Neutrophil (primary cell): Measurements from ENCODE around the gene MYO7B.

Source experiments
- H3K27ac ChIP-seq: fragments of 200-600 bp; sonication (generic); 2 replicates; pipeline ENCODE4 v1.5.1; 2016; ENCODE audit warnings: mild to moderate bottlenecking, moderate library complexity
- H3K27me3 ChIP-seq: fragments of 200-600 bp; sonication (generic); 2 replicates; pipeline ENCODE4 v1.6.0; 2016; ENCODE audit warnings: mild to moderate bottlenecking
- H3K36me3 ChIP-seq: fragments of 200-600 bp; sonication (generic); 2 replicates; pipeline ENCODE4 v1.5.1; 2017
- H3K4me1 ChIP-seq, 2 experiments: fragments of 200-600 bp in 1 of 2; sonication (generic) in 1 of 2; 1 replicate in 1 of 2; 2 replicates in 1 of 2; pipeline versions ENCODE4 v1.5.1 to v1.6.1; 2013 to 2016; ENCODE audit warnings: low read depth in 1 of 2, low read length in 1 of 2, mild to moderate bottlenecking in 1 of 2, moderate library complexity in 1 of 2; ENCODE audit not compliant: control insufficient read depth in 1 of 2, insufficient read depth in 1 of 2
- H3K4me3 ChIP-seq, 2 experiments: fragments of 200-600 bp in 1 of 2; sonication (generic) in 1 of 2; 1 replicate in 1 of 2; 2 replicates in 1 of 2; pipeline ENCODE4 v1.5.1; 2013 to 2016; ENCODE audit warnings: low read depth in 1 of 2, low read length in 1 of 2, mild to moderate bottlenecking in 1 of 2, moderate library complexity in 1 of 2
- H3K9me3 ChIP-seq: fragments of 200-600 bp; sonication (generic); 2 replicates; pipeline ENCODE4 v1.5.1; 2016
- CTCF ChIP-seq: fragments of 200-600 bp; sonication (generic); IDR thresholded peaks from 2 replicates; pipeline ENCODE4 v1.5.1; 2016; ENCODE audit warnings: antibody characterized with exemption

Gene MYO7B

GRCh38 chr2:127657232-127657595 lies 121.7 kb downstream of the MYO7B start:
- Histone ChIP-seq H3K27ac (no peak overlapping the region), H3K9me3 (no peaks in the 10 kb centered on the region), H3K4me3 (no peak overlapping the region), H3K4me1 (no peaks in the 10 kb centered on the region), H3K27me3 (peaks cover 9% of the 10 kb centered on the region), H3K36me3 (no peaks in the 10 kb centered on the region)
- TF ChIP-seq CTCF = no peak

- H3K27me3 ChIP-seq = peaks cover 18% of the 10 kb centered on the region
- no peak overlapping the region for H3K27ac ChIP-seq
- H3K36me3 ChIP-seq = no peaks in the 10 kb centered on the region
Observed at GRCh38 chr2:127658146-127658545, 122.7 kb downstream of the MYO7B start.

GRCh38 chr2:127658641-127659407 lies 123.3 kb downstream of the MYO7B start:
- Histone ChIP-seq H3K9me3 (no peaks in the 10 kb centered on the region), H3K4me3 (no peak overlapping the region), H3K27ac (no peak overlapping the region), H3K4me1 (no peaks in the 10 kb centered on the region), H3K27me3 (peaks cover 25% of the 10 kb centered on the region), H3K36me3 (no peaks in the 10 kb centered on the region)
- no peak for TF ChIP-seq CTCF

More at GRCh38 chr2:127658146-127658545, 122.7 kb downstream of the MYO7B start:
- Histone ChIP-seq H3K4me1 (no peaks in the 10 kb centered on the region), H3K9me3 (no peaks in the 10 kb centered on the region), H3K4me3 (no peak overlapping the region)
- no peak for TF ChIP-seq CTCF

- H3K9me3 ChIP-seq = no peaks in the 10 kb centered on the region
- H3K4me3 ChIP-seq = no peak overlapping the region
- no peaks in the 10 kb centered on the region for H3K36me3 ChIP-seq
- peaks cover 33% of the 10 kb centered on the region for H3K27me3 ChIP-seq
- H3K27ac ChIP-seq = no peak overlapping the region
- no peaks in the 10 kb centered on the region for H3K4me1 ChIP-seq
- TF ChIP-seq CTCF = no peak
Observed at GRCh38 chr2:127659408-127660290, 124.2 kb downstream of the MYO7B start.

- Histone ChIP-seq H3K4me1 (no peaks in the 10 kb centered on the region), H3K9me3 (no peaks in the 10 kb centered on the region), H3K36me3 (no peaks in the 10 kb centered on the region), H3K27ac (no peak overlapping the region), H3K4me3 (no peak overlapping the region), H3K27me3 (peaks cover 39% of the 10 kb centered on the region)
- TF ChIP-seq CTCF = no peak
Observed at GRCh38 chr2:127660291-127660578, 124.8 kb downstream of the MYO7B start.
